ENCODE results near the gene ZHX3. TPM values are rescaled to one million over a fixed set of nuclear protein-coding genes. Genes with fewer than 3 reads are reported as not detected.

Gene ZHX3
- total RNA-seq, 1 experiment from 2014 or later = 5.9 TPM

DNA sequence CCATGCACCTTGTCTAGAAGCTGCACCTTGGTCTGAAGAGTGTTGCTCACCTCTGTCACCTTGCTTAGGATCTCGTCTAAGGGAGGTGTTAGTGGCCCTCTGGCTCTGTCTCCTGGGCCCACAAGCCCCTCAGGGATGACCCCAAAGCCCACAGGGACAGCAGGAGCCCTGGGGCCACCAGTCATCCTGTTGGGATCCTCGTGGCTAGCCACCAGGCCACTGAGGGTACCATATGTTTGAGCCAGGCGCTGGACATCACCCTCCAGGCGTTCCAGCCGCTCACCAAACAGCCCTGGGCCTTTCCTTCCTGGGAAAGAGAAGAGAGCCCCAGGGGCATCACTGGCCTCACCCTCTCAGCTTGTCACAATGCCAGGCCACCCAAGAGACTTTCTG, 45.2 kb upstream of the ZHX3 start:
- Histone ChIP-seq H3K4me1 (ENCODE audit: low read length) (no peaks in the 10 kb centered on the region), H3K4me3 (ENCODE audit: low read length) (no peak overlapping the region), H4K20me1 (ENCODE audit: insufficient read depth, low read depth, low read length) (no peaks in the 10 kb centered on the region), H3K79me2 (ENCODE audit: low read length) (no peaks in the 10 kb centered on the region), H3K9me2 (replicated peaks; ENCODE audit: insufficient read depth, low read length) (no peaks in the 10 kb centered on the region), H3K27me3 (ENCODE audit: low read length) (no peaks in the 10 kb centered on the region), H3K9ac (ENCODE audit: low read length) (no peak overlapping the region), H3K27ac (ENCODE audit: low read length) (no peak overlapping the region), H3K4me2 (ENCODE audit: low read depth, low read length, poor library complexity, severe bottlenecking) (no peak overlapping the region), H3K9me3 (ENCODE audit: low read length) (no peaks in the 10 kb centered on the region), H2AFZ (ENCODE audit: low read length) (no peak overlapping the region), H3K36me3 (ENCODE audit: insufficient read depth, low read length) (no peaks in the 10 kb centered on the region)
- no peak for DNase-seq

DNA sequence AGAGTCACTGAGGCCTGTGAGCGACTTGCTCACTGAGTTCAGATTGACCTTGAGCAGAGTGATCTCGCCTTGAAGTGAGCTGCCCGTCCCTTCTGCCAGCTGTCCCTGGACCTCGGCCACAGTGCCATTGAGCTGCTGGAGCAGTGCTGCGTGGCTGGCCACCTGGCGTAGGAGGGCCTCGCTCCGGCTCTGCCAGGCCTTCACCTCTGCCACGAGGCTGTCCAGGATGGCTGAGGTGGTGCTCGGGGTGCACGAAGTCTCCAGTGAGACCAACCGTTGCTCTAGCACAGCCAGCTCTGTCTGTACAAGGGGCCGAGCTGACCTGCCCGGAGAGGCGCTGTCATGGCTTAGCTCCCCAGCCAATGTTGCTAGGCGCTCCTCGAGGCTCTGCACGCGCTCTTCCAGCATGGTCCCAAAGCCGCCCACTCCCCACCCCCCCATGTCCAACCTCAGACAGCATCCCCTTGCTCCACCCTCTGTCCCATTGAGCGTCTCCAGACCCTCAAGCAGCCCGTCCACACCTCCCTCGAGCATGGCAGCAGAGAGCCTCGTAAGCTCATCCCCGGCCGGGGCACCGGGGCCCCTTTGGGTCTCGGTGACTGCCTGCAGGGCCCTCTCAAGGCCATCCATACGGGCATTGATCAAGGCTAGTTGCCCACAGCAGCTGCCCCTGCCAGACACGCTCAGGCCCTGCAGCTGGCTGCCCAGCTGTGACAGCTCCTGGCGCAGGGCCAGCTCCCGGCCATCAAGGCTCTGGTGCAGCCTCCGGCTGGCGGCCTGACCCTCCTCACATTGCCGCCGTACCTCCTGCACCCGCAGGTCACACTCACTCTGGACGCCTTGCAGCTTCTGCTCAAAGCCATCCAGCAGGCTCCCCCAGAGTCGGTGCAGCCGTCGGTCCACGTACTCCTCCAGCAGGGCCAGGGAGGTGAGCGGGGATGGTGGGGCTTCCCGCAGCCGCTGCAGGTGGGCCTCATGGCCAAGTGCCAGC, 44.5 kb upstream of the ZHX3 start:
- no peak overlapping the region for H3K4me3 ChIP-seq (ENCODE audit: low read length)
- no peak overlapping the region for H3K9ac ChIP-seq (ENCODE audit: low read length)
- H3K9me2 ChIP-seq (replicated peaks; ENCODE audit: insufficient read depth, low read length) = no peaks in the 10 kb centered on the region
- H3K9me3 ChIP-seq (ENCODE audit: low read length) = no peaks in the 10 kb centered on the region
- H3K4me2 ChIP-seq (ENCODE audit: low read depth, low read length, poor library complexity, severe bottlenecking) = no peak overlapping the region
- no peak overlapping the region for H2AFZ ChIP-seq (ENCODE audit: low read length)
- no peaks in the 10 kb centered on the region for H3K4me1 ChIP-seq (ENCODE audit: low read length)
- H3K79me2 ChIP-seq (ENCODE audit: low read length) = no peaks in the 10 kb centered on the region
- H3K27me3 ChIP-seq (ENCODE audit: low read length) = no peaks in the 10 kb centered on the region
- DNase-seq = no peak
- H3K27ac ChIP-seq (ENCODE audit: low read length) = no peak overlapping the region
- no peaks in the 10 kb centered on the region for H4K20me1 ChIP-seq (ENCODE audit: insufficient read depth, low read depth, low read length)
- H3K36me3 ChIP-seq (ENCODE audit: insufficient read depth, low read length) = no peaks in the 10 kb centered on the region

DNA sequence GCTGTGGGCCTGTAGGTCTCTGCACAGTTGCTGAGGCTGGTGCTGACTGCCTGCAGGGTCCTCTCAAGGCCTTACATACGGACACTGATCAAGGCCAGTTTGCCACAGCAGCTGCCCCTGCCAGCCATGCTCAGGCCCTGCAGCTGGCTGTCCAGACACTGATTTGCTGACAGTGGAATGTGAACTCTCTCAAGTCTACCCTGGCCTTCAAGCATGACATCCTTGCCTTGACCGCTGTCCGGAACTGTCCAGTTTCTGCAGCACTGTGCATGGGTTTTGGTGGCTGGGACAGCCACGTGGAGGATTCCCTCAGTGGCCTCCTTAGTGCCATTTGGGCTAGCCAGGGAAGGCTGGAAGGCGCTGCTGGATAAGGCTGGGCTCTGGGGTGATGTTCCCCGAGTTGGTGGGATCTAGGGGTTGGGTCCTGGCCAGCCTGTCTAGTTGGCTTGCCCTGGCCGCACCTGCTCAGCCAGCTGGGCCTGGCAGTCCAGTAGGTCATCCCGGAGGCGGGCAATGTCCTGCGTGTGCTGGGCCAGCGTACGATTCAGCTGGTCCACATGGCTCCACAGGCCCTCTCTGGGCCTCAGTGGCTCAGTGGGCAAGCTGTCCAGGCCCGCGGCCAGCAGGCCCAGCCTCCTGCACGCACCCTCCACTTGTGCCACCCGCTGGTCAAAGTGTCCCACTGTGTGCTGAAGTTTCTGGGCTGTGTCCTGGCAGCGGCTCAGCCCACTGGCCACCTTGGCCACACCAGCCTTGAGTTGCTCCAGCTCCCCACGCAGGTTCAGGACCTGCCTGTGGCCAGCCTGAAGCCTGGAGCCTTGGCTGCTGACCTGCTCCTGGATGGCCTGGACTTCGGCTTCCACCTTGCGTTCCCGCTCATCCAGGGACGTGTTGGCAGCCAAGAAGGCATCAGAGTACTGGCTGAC, 43.6 kb upstream of the ZHX3 start:
- Histone ChIP-seq H3K27ac (ENCODE audit: low read length) (no peak overlapping the region), H3K27me3 (ENCODE audit: low read length) (no peaks in the 10 kb centered on the region), H3K9ac (ENCODE audit: low read length) (no peak overlapping the region), H3K4me1 (ENCODE audit: low read length) (no peaks in the 10 kb centered on the region), H3K79me2 (ENCODE audit: low read length) (no peaks in the 10 kb centered on the region), H3K4me2 (ENCODE audit: low read depth, low read length, poor library complexity, severe bottlenecking) (no peak overlapping the region), H4K20me1 (ENCODE audit: insufficient read depth, low read depth, low read length) (no peaks in the 10 kb centered on the region), H2AFZ (ENCODE audit: low read length) (no peak overlapping the region), H3K9me3 (ENCODE audit: low read length) (no peaks in the 10 kb centered on the region), H3K4me3 (ENCODE audit: low read length) (no peak overlapping the region), H3K36me3 (ENCODE audit: insufficient read depth, low read length) (no peaks in the 10 kb centered on the region), H3K9me2 (replicated peaks; ENCODE audit: insufficient read depth, low read length) (no peaks in the 10 kb centered on the region)
- no peak for DNase-seq

GRCh38 chr20:41359541-41360011, 42.0 kb upstream of the ZHX3 start:
- H3K4me3 ChIP-seq (ENCODE audit: low read length) = no peak overlapping the region
- no peaks in the 10 kb centered on the region for H4K20me1 ChIP-seq (ENCODE audit: insufficient read depth, low read depth, low read length)
- H2AFZ ChIP-seq (ENCODE audit: low read length) = no peak overlapping the region
- no peaks in the 10 kb centered on the region for H3K36me3 ChIP-seq (ENCODE audit: insufficient read depth, low read length)
- DNase-seq = no peak
- H3K79me2 ChIP-seq (ENCODE audit: low read length) = no peaks in the 10 kb centered on the region
- no peaks in the 10 kb centered on the region for H3K9me2 ChIP-seq (replicated peaks; ENCODE audit: insufficient read depth, low read length)
- H3K27ac ChIP-seq (ENCODE audit: low read length) = no peak overlapping the region
- H3K9ac ChIP-seq (ENCODE audit: low read length) = no peak overlapping the region
- H3K4me1 ChIP-seq (ENCODE audit: low read length) = no peaks in the 10 kb centered on the region
- no peaks in the 10 kb centered on the region for H3K27me3 ChIP-seq (ENCODE audit: low read length)
- H3K9me3 ChIP-seq (ENCODE audit: low read length) = no peaks in the 10 kb centered on the region
- H3K4me2 ChIP-seq (ENCODE audit: low read depth, low read length, poor library complexity, severe bottlenecking) = no peak overlapping the region

- H3K27ac ChIP-seq (ENCODE audit: low read length) = no peak overlapping the region
- DNase-seq = no peak
- no peak overlapping the region for H3K9ac ChIP-seq (ENCODE audit: low read length)
- H4K20me1 ChIP-seq (ENCODE audit: insufficient read depth, low read depth, low read length) = no peaks in the 10 kb centered on the region
- H3K4me3 ChIP-seq (ENCODE audit: low read length) = no peak overlapping the region
- no peak overlapping the region for H3K4me2 ChIP-seq (ENCODE audit: low read depth, low read length, poor library complexity, severe bottlenecking)
- H3K4me1 ChIP-seq (ENCODE audit: low read length) = no peaks in the 10 kb centered on the region
- H3K27me3 ChIP-seq (ENCODE audit: low read length) = no peaks in the 10 kb centered on the region
- H3K9me2 ChIP-seq (replicated peaks; ENCODE audit: insufficient read depth, low read length) = no peaks in the 10 kb centered on the region
- H2AFZ ChIP-seq (ENCODE audit: low read length) = no peak overlapping the region
- no peaks in the 10 kb centered on the region for H3K79me2 ChIP-seq (ENCODE audit: low read length)
- H3K9me3 ChIP-seq (ENCODE audit: low read length) = no peaks in the 10 kb centered on the region
- no peaks in the 10 kb centered on the region for H3K36me3 ChIP-seq (ENCODE audit: insufficient read depth, low read length)
These were observed 41.2 kb upstream of the ZHX3 start for GRCh38 chr20:41358717-41359116.

- Histone ChIP-seq H3K4me1 (ENCODE audit: low read length) (no peaks in the 10 kb centered on the region), H3K27me3 (ENCODE audit: low read length) (no peaks in the 10 kb centered on the region), H3K9me3 (ENCODE audit: low read length) (no peaks in the 10 kb centered on the region), H4K20me1 (ENCODE audit: insufficient read depth, low read depth, low read length) (no peaks in the 10 kb centered on the region), H2AFZ (ENCODE audit: low read length) (no peak overlapping the region), H3K27ac (ENCODE audit: low read length) (no peak overlapping the region), H3K4me3 (ENCODE audit: low read length) (no peak overlapping the region), H3K9ac (ENCODE audit: low read length) (no peak overlapping the region), H3K36me3 (ENCODE audit: insufficient read depth, low read length) (no peaks in the 10 kb centered on the region), H3K9me2 (replicated peaks; ENCODE audit: insufficient read depth, low read length) (no peaks in the 10 kb centered on the region), H3K79me2 (ENCODE audit: low read length) (no peaks in the 10 kb centered on the region), H3K4me2 (ENCODE audit: low read depth, low read length, poor library complexity, severe bottlenecking) (no peak overlapping the region)
- DNase-seq = no peak
These were observed 40.7 kb upstream of the ZHX3 start for GRCh38 chr20:41358230-41358629.

- Histone ChIP-seq H3K4me3 (ENCODE audit: low read length) (no peak overlapping the region), H4K20me1 (ENCODE audit: insufficient read depth, low read depth, low read length) (no peaks in the 10 kb centered on the region), H3K9ac (ENCODE audit: low read length) (no peak overlapping the region), H3K4me2 (ENCODE audit: low read depth, low read length, poor library complexity, severe bottlenecking) (no peak overlapping the region), H3K79me2 (ENCODE audit: low read length) (no peaks in the 10 kb centered on the region), H3K27ac (ENCODE audit: low read length) (no peak overlapping the region), H3K9me3 (ENCODE audit: low read length) (no peaks in the 10 kb centered on the region), H3K4me1 (ENCODE audit: low read length) (no peaks in the 10 kb centered on the region), H3K36me3 (ENCODE audit: insufficient read depth, low read length) (no peaks in the 10 kb centered on the region), H2AFZ (ENCODE audit: low read length) (no peak overlapping the region), H3K9me2 (replicated peaks; ENCODE audit: insufficient read depth, low read length) (no peaks in the 10 kb centered on the region), H3K27me3 (ENCODE audit: low read length) (no peaks in the 10 kb centered on the region)
- DNase-seq = peak; percentile 58
These were observed 40.1 kb upstream of the ZHX3 start for GRCh38 chr20:41357424-41358163.

Measured in Karpas-422 (cell line).